Body of pancreas (tissue), 4 donors: ENCODE measurements around the gene TBX21.

ENCODE experiments used
- CTCF ChIP-seq, 7 experiments: fragments of 450-650 bp in 4 of 7; fragments of 200-600 bp in 3 of 7; sonication (generic) in 3 of 7; IDR thresholded peaks; one replicate each; pipeline ENCODE4 v1.5.1; 2016 to 2019; ENCODE audit warnings: antibody characterized with exemption in 7 of 7
- POLR2A ChIP-seq, 3 donors: fragments of 450-650 bp; IDR thresholded peaks; one replicate each; pipeline ENCODE4 v1.6.1; 2016; ENCODE audit warnings: antibody characterized with exemption in 3 of 3, mild to moderate bottlenecking in 2 of 3

- no peak for TF ChIP-seq POLR2A (IDR thresholded peaks at IDR 0.05)
- TF ChIP-seq CTCF (IDR thresholded peaks at IDR 0.05): no peak
Measured at GRCh38 chr17:47741793-47742145, 8.7 kb downstream of the TBX21 start.
